ENCODE results near the gene SPC24. TPM values are rescaled to one million over a fixed set of nuclear protein-coding genes. Genes with fewer than 3 reads are reported as not detected.

SPC24 gene
- total RNA-seq, 1 experiment from 2014 or later = 44.8 TPM

- Histone ChIP-seq H3K9me3 (no peaks in the 10 kb centered on the region), H3K27me3 (replicated peaks; ENCODE audit: control insufficient read depth, insufficient read depth, low read length) (no peaks in the 10 kb centered on the region), H3K4me1 (no peaks in the 10 kb centered on the region), H3K4me3 (ENCODE audit: low read depth, low read length) (no peak overlapping the region), H3K36me3 (ENCODE audit: control insufficient read depth, insufficient read depth, low read length) (no peaks in the 10 kb centered on the region; the same call in none of the 2 replicates)
- H3K27ac Mint-ChIP-seq (ENCODE audit: unreplicated experiment) = no peak overlapping the region
- H3K9me3 Mint-ChIP-seq (ENCODE audit: unreplicated experiment) = no peaks in the 10 kb centered on the region
- no peak for DNase-seq
- H3K4me1 Mint-ChIP-seq (ENCODE audit: low read depth, unreplicated experiment) = no peaks in the 10 kb centered on the region
- BruUV-seq (replicated peaks) = no TSS peak
- intact Hi-C loops (cut with micrococcal nuclease; ENCODE audit: unreplicated experiment) = no loop called here
- H3K36me3 Mint-ChIP-seq (ENCODE audit: insufficient read depth, unreplicated experiment) = no peaks in the 10 kb centered on the region
- POLR2A ChIA-PET = no interaction called here
- no peaks in the 10 kb centered on the region for H3K27me3 Mint-ChIP-seq (ENCODE audit: insufficient read depth, unreplicated experiment)
- CTCF ChIA-PET = no interaction called here
- no peak overlapping the region for H3K4me3 Mint-ChIP-seq (ENCODE audit: unreplicated experiment)
- no peak for TF ChIP-seq CTCF (IDR thresholded peaks at IDR 0.05; ENCODE audit: insufficient read depth in 1 of 2, low read depth in 1 of 2, low read length in 1 of 2, severe bottlenecking in 1 of 2, unreplicated experiment in 1 of 2)
Observed at GRCh38 chr19:11171144-11171543, 15.6 kb upstream of the SPC24 start.

GRCh38 chr19:11169896-11170678 is 14.5 kb upstream of the SPC24 start:
- no peak for DNase-seq
- POLR2A ChIA-PET = no interaction called here
- Mint-ChIP-seq H3K9me3 (ENCODE audit: unreplicated experiment) (no peaks in the 10 kb centered on the region), H3K4me1 (ENCODE audit: low read depth, unreplicated experiment) (no peaks in the 10 kb centered on the region), H3K27ac (ENCODE audit: unreplicated experiment) (no peak overlapping the region), H3K27me3 (ENCODE audit: insufficient read depth, unreplicated experiment) (no peaks in the 10 kb centered on the region), H3K4me3 (ENCODE audit: unreplicated experiment) (no peak overlapping the region), H3K36me3 (ENCODE audit: insufficient read depth, unreplicated experiment) (no peaks in the 10 kb centered on the region)
- CTCF ChIA-PET = interaction anchor here (0.6 kb wide), 1 partner anchor 34 kb away, joined by 3 read pairs; no protein-coding TSS in a partner anchor
- no TSS peak for BruUV-seq (replicated peaks)
- H3K4me1 ChIP-seq = no peaks in the 10 kb centered on the region
- H3K4me3 ChIP-seq (ENCODE audit: low read depth, low read length) = no peak overlapping the region
- no peaks in the 10 kb centered on the region for H3K9me3 ChIP-seq
- H3K36me3 ChIP-seq (ENCODE audit: control insufficient read depth, insufficient read depth, low read length) = no peaks in the 10 kb centered on the region; the same call in none of the 2 replicates
- TF ChIP-seq CTCF (IDR thresholded peaks at IDR 0.05; ENCODE audit: insufficient read depth in 1 of 2, low read depth in 1 of 2, low read length in 1 of 2, severe bottlenecking in 1 of 2, unreplicated experiment in 1 of 2) = no peak
- H3K27me3 ChIP-seq (replicated peaks; ENCODE audit: control insufficient read depth, insufficient read depth, low read length) = no peaks in the 10 kb centered on the region
- intact Hi-C loops (cut with micrococcal nuclease; ENCODE audit: unreplicated experiment) = no loop called here

DNA sequence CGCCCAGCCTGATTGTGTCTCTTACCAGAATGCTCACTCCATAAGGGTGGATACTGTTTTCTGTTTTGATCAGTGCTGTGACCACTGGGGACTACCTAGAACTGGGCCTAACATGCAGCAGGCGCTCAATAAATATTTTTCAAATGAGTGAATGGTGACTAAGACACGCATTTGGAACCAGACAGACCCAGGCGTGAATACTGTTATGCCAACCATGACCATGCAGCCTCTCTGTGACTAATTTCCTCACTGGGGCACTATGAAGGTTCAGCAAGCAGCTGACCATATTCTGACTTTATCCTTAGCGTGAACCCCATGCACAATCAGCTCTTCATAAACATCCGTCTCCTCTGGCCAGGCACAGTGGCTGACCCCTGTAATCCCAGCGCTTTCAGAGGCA is 13.0 kb upstream of the SPC24 start:
- TF ChIP-seq CTCF (IDR thresholded peaks at IDR 0.05; ENCODE audit: insufficient read depth in 1 of 2, low read depth in 1 of 2, low read length in 1 of 2, severe bottlenecking in 1 of 2, unreplicated experiment in 1 of 2) = no peak
- no peaks in the 10 kb centered on the region for H3K27me3 ChIP-seq (replicated peaks; ENCODE audit: control insufficient read depth, insufficient read depth, low read length)
- no peaks in the 10 kb centered on the region for H3K9me3 Mint-ChIP-seq (ENCODE audit: unreplicated experiment)
- ChIA-PET POLR2A (no interaction called here), CTCF (no interaction called here)
- H3K27ac Mint-ChIP-seq (ENCODE audit: unreplicated experiment) = no peak overlapping the region
- H3K4me3 ChIP-seq (ENCODE audit: low read depth, low read length) = no peak overlapping the region
- H3K36me3 Mint-ChIP-seq (ENCODE audit: insufficient read depth, unreplicated experiment) = no peaks in the 10 kb centered on the region
- no peaks in the 10 kb centered on the region for H3K4me1 Mint-ChIP-seq (ENCODE audit: low read depth, unreplicated experiment)
- no peaks in the 10 kb centered on the region for H3K9me3 ChIP-seq
- no peak overlapping the region for H3K4me3 Mint-ChIP-seq (ENCODE audit: unreplicated experiment)
- BruUV-seq (replicated peaks) = no TSS peak
- no peaks in the 10 kb centered on the region for H3K4me1 ChIP-seq
- DNase-seq = no peak
- intact Hi-C loops (cut with micrococcal nuclease; ENCODE audit: unreplicated experiment) = no loop called here
- no peaks in the 10 kb centered on the region for H3K27me3 Mint-ChIP-seq (ENCODE audit: insufficient read depth, unreplicated experiment)
- no peaks in the 10 kb centered on the region; the same call in none of the 2 replicates for H3K36me3 ChIP-seq (ENCODE audit: control insufficient read depth, insufficient read depth, low read length)
